Measurements from ENCODE around the gene TMEM98.
"Not testable (repeated sequence)": the region's sequence is repeated elsewhere in the genome, so short reads cannot be mapped to it uniquely, and the experiment has no call there.

- not testable (repeated sequence) for TF ChIP-seq CTCF, POLR2A (IDR thresholded peaks at IDR 0.05)
Measured at GRCh38 chr17:32969231-32969630, 41.3 kb downstream of the TMEM98 start.
